GM12878 (cell line): ENCODE results near the gene PLAC9. TPM values are rescaled to one million over a fixed set of nuclear protein-coding genes. Genes with fewer than 3 reads are reported as not detected.

Experiments
- ATAC-seq: fragments of 200-7000 bp; cut with Tn5 transposase; 3 replicates; pipeline ENCODE4 v1.9.1; 2020; ENCODE audit warnings: mild to moderate bottlenecking, moderate library complexity
- BruUV-seq: library from RNA; stranded (reverse); fragments of 400-500 nt; replicated peaks from 2 replicates; lab custom pipeline; 2021; lab: Mats Ljungman, UMichigan
- CTCF ChIA-PET: fragments of 300-600 bp; sonication (Branson Sonifier 250); formaldehyde crosslinking; extraction: SDS; loops from one replicate; lab custom pipeline; 2021; ENCODE audit warnings: inconsistent platforms; lab: Yijun Ruan, JAX
- POLR2A ChIA-PET: fragments of 350-600 bp; formaldehyde crosslinking; extraction: SDS; loops from one replicate; lab custom pipeline; 2021; ENCODE audit warnings: inconsistent platforms; lab: Charles Lee
- RAD21 ChIA-PET: fragments of 300-600 bp; sonication (Branson Sonifier 250); formaldehyde crosslinking; loops from one replicate; lab custom pipeline; 2023; ENCODE audit warnings: antibody characterized with exemption; ENCODE audit not compliant: unreplicated experiment; lab: Charles Lee
- SMC1A ChIA-PET: fragments of 300-600 bp; sonication (Branson Sonifier 250); formaldehyde crosslinking; loops from one replicate; lab custom pipeline; 2023; ENCODE audit not compliant: unreplicated experiment, uncharacterized antibody; lab: Charles Lee
- DNase-seq: peaks from one replicate; pipeline ENCODE4 v3.0.0-alpha.2; 2011; ENCODE audit warnings: low read depth, low spot score
- FAIRE-seq: peaks from 3 replicates; lab custom pipeline; 2011; peaks lifted over from hg19 to GRCh38; lab: Jason Lieb, UNC
- H2AFZ ChIP-seq: 2 replicates; pipeline ENCODE4 v1.6.0; 2011; ENCODE audit warnings: low read depth, low read length, control low read depth; ENCODE audit not compliant: control insufficient read depth
- H3K27ac ChIP-seq: 2 replicates; pipeline ENCODE4 v1.5.1; 2011; ENCODE audit warnings: control low read depth; ENCODE audit not compliant: control insufficient read depth, insufficient read depth
- H3K27me3 ChIP-seq, 2 experiments: replicated peaks in 1 of 2; 2 replicates each; pipeline versions ENCODE4 v1.6.0 to v1.6.1; 2011; ENCODE audit warnings: low read length in 1 of 2; ENCODE audit not compliant: control insufficient read depth in 2 of 2, insufficient read depth in 2 of 2
- H3K36me3 ChIP-seq, 2 experiments: 2 replicates each; pipeline ENCODE4 v1.5.1; 2011; ENCODE audit warnings: low read length in 1 of 2; ENCODE audit not compliant: control insufficient read depth in 2 of 2, insufficient read depth in 2 of 2
- H3K4me1 ChIP-seq: 2 replicates; pipeline ENCODE4 v1.6.1; 2011; ENCODE audit warnings: mild to moderate bottlenecking, low read length, moderate library complexity, mixed read lengths; ENCODE audit not compliant: control insufficient read depth, insufficient read depth
- H3K4me2 ChIP-seq: 2 replicates; pipeline ENCODE4 v1.6.0; 2011; ENCODE audit warnings: control low read depth; ENCODE audit not compliant: control insufficient read depth, insufficient read depth
- H3K4me3 ChIP-seq: fragments of 200-600 bp; sonication (generic); 2 replicates; pipeline ENCODE4 v1.5.1; 2016
- H3K79me2 ChIP-seq: 2 replicates; pipeline ENCODE4 v1.6.0; 2011; ENCODE audit warnings: low read length; ENCODE audit not compliant: control insufficient read depth, insufficient read depth
- H3K9ac ChIP-seq: 2 replicates; pipeline ENCODE4 v1.8.0; 2011; ENCODE audit warnings: low read length, control low read depth, mixed read lengths; ENCODE audit not compliant: control insufficient read depth, insufficient read depth
- H3K9me3 ChIP-seq: replicated peaks from 3 replicates; pipeline ENCODE4 v1.5.1; 2011; ENCODE audit warnings: mild to moderate bottlenecking, low read length; ENCODE audit not compliant: control insufficient read depth, insufficient read depth
- H4K20me1 ChIP-seq: 2 replicates; pipeline ENCODE4 v1.6.0; 2011; ENCODE audit not compliant: control insufficient read depth, insufficient read depth
- SMAD1 ChIP-seq: fragments of 450-650 bp; IDR thresholded peaks from 2 replicates; pipeline ENCODE4 v1.6.1; 2018; ENCODE audit warnings: mild to moderate bottlenecking, low read depth; ENCODE audit not compliant: partially characterized antibody
- WGBS: methylation state at CpG from one replicate; pipeline ENCODE4 v1.1.6; 2016; ENCODE audit warnings: low lambda C conversion rate; ENCODE audit not compliant: insufficient replicate concordance, insufficient coverage; ENCODE audit errors: missing lambda C conversion rate; 5-methylcytosine and 5-hydroxymethylcytosine counted together
- in situ Hi-C: fragments of 300-500 bp; cut with MboI; formaldehyde crosslinking; loops from 9 replicates; pipeline ENCODE4 v1.14.3; 2018; ENCODE audit warnings: mixed read lengths
- intact Hi-C: fragments of 100-400 bp; cut with micrococcal nuclease; formaldehyde crosslinking; loops from one replicate; pipeline ENCODE4 v1.14.2; 2022; ENCODE audit not compliant: unreplicated experiment
- polyA plus RNA-seq, 11 experiments: library from polyadenylated mRNA; depleted of rRNA in 4 of 11; unstranded in 6 of 11; stranded (reverse) in 5 of 11; fragments of >200 nt; fragmentation: Nextera tagmentation in 4 of 11; fragmentation: Illumina TruSeq in 1 of 11; extraction: Ambion mirVana in 4 of 11; extraction: Trizol in 1 of 11; gene quantifications; 1 replicate in 1 of 11; 2 replicates in 10 of 11; pipeline versions ENCODE4 v1.2.1 to v1.2.3, GENCODE V29; 2011 to 2016; ENCODE audit warnings: inconsistent platforms in 2 of 11, missing spikeins in 2 of 11, low read depth in 1 of 11
- total RNA-seq, 4 experiments: library from RNA; depleted of rRNA in 3 of 4; stranded (reverse); fragments of >200 nt in 3 of 4; fragmentation: Illumina TruSeq in 1 of 4; extraction: Trizol in 1 of 4; gene quantifications; 2 replicates each; pipeline versions ENCODE4 v1.2.1 to v1.2.3, GENCODE V29; 2013 to 2021

Gene PLAC9
- total and polyA plus RNA-seq, 10 of the 15 experiments (the other 5 are each of a cell fraction or from before 2014, with no cell fraction given) = not detected

- RAD21 ChIA-PET = no interaction called here
- POLR2A ChIA-PET = interaction anchor here (0.9 to 1.2 kb wide), 2 partner anchors 9 to 13 kb away, joined by 4 read pairs; no protein-coding TSS in a partner anchor
- FAIRE-seq (no peak), DNase-seq (no peak), ATAC-seq (no peak)
- no peak overlapping the region for H3K27ac ChIP-seq
- intact Hi-C loops = no loop called here
- BruUV-seq = no TSS peak
- SMC1A ChIA-PET = interaction anchor here (1.1 kb wide), 1 partner anchor 11 kb away, joined by 3 read pairs; no protein-coding TSS in a partner anchor
- peaks cover 0 to 6% of the 10 kb centered on the region in 2 experiments; a peak in 3 of 4 replicates for H3K36me3 ChIP-seq
- no peaks in the 10 kb centered on the region for H4K20me1 ChIP-seq
- no peak overlapping the region for H3K4me2 ChIP-seq
- in situ Hi-C loops = no loop called here
- peaks cover 53% of the 10 kb centered on the region for H3K79me2 ChIP-seq
- WGBS = 85% methylated on average over 10 of the region's 11 CpGs
- H3K4me3 ChIP-seq = no peak overlapping the region
- H3K27me3 ChIP-seq = no peaks in the 10 kb centered on the region
- H3K9me3 ChIP-seq = peaks cover 4% of the 10 kb centered on the region
- peaks cover 17% of the 10 kb centered on the region for H3K4me1 ChIP-seq
- no peak for TF ChIP-seq SMAD1
- no peak overlapping the region for H3K9ac ChIP-seq
- H2AFZ ChIP-seq = no peak overlapping the region
- CTCF ChIA-PET = interaction anchor here (1.5 kb wide), 1 partner anchor 10 kb away, joined by 6 read pairs; no protein-coding TSS in a partner anchor
Measured at GRCh38 chr10:80194373-80195045, 62.0 kb downstream of the PLAC9 start.

Other genes starting within 250 kb of the PLAC9 start
- gene SFTPD, start 183.6 kb upstream of the PLAC9 start, total RNA-seq (2014; rRNA removed) = not detected in 2 replicates
- not detected in 2 replicates for gene SFTPD, start 183.6 kb upstream of the PLAC9 start, total RNA-seq (2014; rRNA removed; fragmentation: Illumina TruSeq; extraction: Trizol)
- 0.24 and 0.31 TPM in 2 replicates for gene SFTPD, start 183.6 kb upstream of the PLAC9 start, total RNA-seq (2021)
- gene SFTPD, start 183.6 kb upstream of the PLAC9 start, polyA plus RNA-seq (2011; rRNA removed) = not detected in 2 replicates
- gene SFTPD, start 183.6 kb upstream of the PLAC9 start, polyA plus RNA-seq (2014; fragmentation: Illumina TruSeq; extraction: Trizol) = not detected in 2 replicates
- gene SFTPD, start 183.6 kb upstream of the PLAC9 start, polyA plus RNA-seq (2014; fragmentation: Nextera tagmentation; extraction: Ambion mirVana) = not detected
- not detected in 2 replicates for gene SFTPD, start 183.6 kb upstream of the PLAC9 start, polyA plus RNA-seq (2014; rRNA removed)
- not detected for gene SFTPD, start 183.6 kb upstream of the PLAC9 start, polyA plus RNA-seq (2016; fragmentation: Nextera tagmentation; extraction: Ambion mirVana)
- 8.9 and 9.4 TPM in 2 replicates for gene TMEM254, start 54.1 kb upstream of the PLAC9 start, total RNA-seq (2014; rRNA removed)
- gene TMEM254, start 54.1 kb upstream of the PLAC9 start, total RNA-seq (2014; rRNA removed; fragmentation: Illumina TruSeq; extraction: Trizol) = 5.6 and 7.4 TPM in 2 replicates
- gene TMEM254, start 54.1 kb upstream of the PLAC9 start, total RNA-seq (2021) = 6.8 and 8.2 TPM in 2 replicates
- gene TMEM254, start 54.1 kb upstream of the PLAC9 start, polyA plus RNA-seq (2011; rRNA removed) = 29.0 and 34.6 TPM in 2 replicates
- 14.8 and 15.8 TPM in 2 replicates for gene TMEM254, start 54.1 kb upstream of the PLAC9 start, polyA plus RNA-seq (2014; fragmentation: Illumina TruSeq; extraction: Trizol)
- 10 to 100 TPM; 11.5 to 15.5 TPM for gene TMEM254, start 54.1 kb upstream of the PLAC9 start, polyA plus RNA-seq (2014; fragmentation: Nextera tagmentation; extraction: Ambion mirVana)
- gene TMEM254, start 54.1 kb upstream of the PLAC9 start, polyA plus RNA-seq (2014; rRNA removed) = 10.4 and 10.6 TPM in 2 replicates
- 10 to 100 TPM; 17.9 to 19.3 TPM for gene TMEM254, start 54.1 kb upstream of the PLAC9 start, polyA plus RNA-seq (2016; fragmentation: Nextera tagmentation; extraction: Ambion mirVana)
- gene ANXA11, start 72.8 kb downstream of the PLAC9 start, total RNA-seq (2014; rRNA removed) = 53.1 and 64.8 TPM in 2 replicates
- 66.4 and 70.7 TPM in 2 replicates for gene ANXA11, start 72.8 kb downstream of the PLAC9 start, total RNA-seq (2014; rRNA removed; fragmentation: Illumina TruSeq; extraction: Trizol)
- 100 and 104 TPM in 2 replicates for gene ANXA11, start 72.8 kb downstream of the PLAC9 start, total RNA-seq (2021)
- 126 and 129 TPM in 2 replicates for gene ANXA11, start 72.8 kb downstream of the PLAC9 start, polyA plus RNA-seq (2011; rRNA removed)
- gene ANXA11, start 72.8 kb downstream of the PLAC9 start, polyA plus RNA-seq (2014; fragmentation: Illumina TruSeq; extraction: Trizol) = 94.2 and 117 TPM in 2 replicates
- 10 to 100 TPM; 25.0 to 67.7 TPM for gene ANXA11, start 72.8 kb downstream of the PLAC9 start, polyA plus RNA-seq (2014; fragmentation: Nextera tagmentation; extraction: Ambion mirVana)
- 57.0 and 61.4 TPM in 2 replicates for gene ANXA11, start 72.8 kb downstream of the PLAC9 start, polyA plus RNA-seq (2014; rRNA removed)
- 10 to 100 TPM; 73.7 to 80.5 TPM for gene ANXA11, start 72.8 kb downstream of the PLAC9 start, polyA plus RNA-seq (2016; fragmentation: Nextera tagmentation; extraction: Ambion mirVana)
- gene MAT1A, start 156.9 kb downstream of the PLAC9 start, total RNA-seq (2014; rRNA removed) = not detected in 2 replicates
- gene MAT1A, start 156.9 kb downstream of the PLAC9 start, total RNA-seq (2014; rRNA removed; fragmentation: Illumina TruSeq; extraction: Trizol) = not detected in 2 replicates
- gene MAT1A, start 156.9 kb downstream of the PLAC9 start, total RNA-seq (2021) = 0.23 and 0.29 TPM in 2 replicates
- not detected in 2 replicates for gene MAT1A, start 156.9 kb downstream of the PLAC9 start, polyA plus RNA-seq (2011; rRNA removed)
- not detected in 2 replicates for gene MAT1A, start 156.9 kb downstream of the PLAC9 start, polyA plus RNA-seq (2014; fragmentation: Illumina TruSeq; extraction: Trizol)
- not detected for gene MAT1A, start 156.9 kb downstream of the PLAC9 start, polyA plus RNA-seq (2014; fragmentation: Nextera tagmentation; extraction: Ambion mirVana)
- not detected in 2 replicates for gene MAT1A, start 156.9 kb downstream of the PLAC9 start, polyA plus RNA-seq (2014; rRNA removed)
- gene MAT1A, start 156.9 kb downstream of the PLAC9 start, polyA plus RNA-seq (2016; fragmentation: Nextera tagmentation; extraction: Ambion mirVana) = not detected
- not detected in 2 replicates for gene DYDC1, start 224.0 kb downstream of the PLAC9 start, total RNA-seq (2014; rRNA removed)
- not detected in 2 replicates for gene DYDC1, start 224.0 kb downstream of the PLAC9 start, total RNA-seq (2014; rRNA removed; fragmentation: Illumina TruSeq; extraction: Trizol)
- not detected in 2 replicates for gene DYDC1, start 224.0 kb downstream of the PLAC9 start, total RNA-seq (2021)
- not detected in 2 replicates for gene DYDC1, start 224.0 kb downstream of the PLAC9 start, polyA plus RNA-seq (2011; rRNA removed)
- not detected in 2 replicates for gene DYDC1, start 224.0 kb downstream of the PLAC9 start, polyA plus RNA-seq (2014; fragmentation: Illumina TruSeq; extraction: Trizol)
- not detected for gene DYDC1, start 224.0 kb downstream of the PLAC9 start, polyA plus RNA-seq (2014; fragmentation: Nextera tagmentation; extraction: Ambion mirVana)
- gene DYDC1, start 224.0 kb downstream of the PLAC9 start, polyA plus RNA-seq (2014; rRNA removed) = not detected in 2 replicates
- gene DYDC1, start 224.0 kb downstream of the PLAC9 start, polyA plus RNA-seq (2016; fragmentation: Nextera tagmentation; extraction: Ambion mirVana) = not detected
- gene DYDC2, start 224.1 kb downstream of the PLAC9 start, total RNA-seq (2014; rRNA removed) = not detected in 2 replicates
- gene DYDC2, start 224.1 kb downstream of the PLAC9 start, total RNA-seq (2014; rRNA removed; fragmentation: Illumina TruSeq; extraction: Trizol) = not detected in 2 replicates
- not detected in 2 replicates for gene DYDC2, start 224.1 kb downstream of the PLAC9 start, total RNA-seq (2021)
- not detected in 2 replicates for gene DYDC2, start 224.1 kb downstream of the PLAC9 start, polyA plus RNA-seq (2011; rRNA removed)
- not detected in 2 replicates for gene DYDC2, start 224.1 kb downstream of the PLAC9 start, polyA plus RNA-seq (2014; fragmentation: Illumina TruSeq; extraction: Trizol)
- not detected for gene DYDC2, start 224.1 kb downstream of the PLAC9 start, polyA plus RNA-seq (2014; fragmentation: Nextera tagmentation; extraction: Ambion mirVana)
- 0.18 TPM in 1 of 2 replicates, not detected in the other for gene DYDC2, start 224.1 kb downstream of the PLAC9 start, polyA plus RNA-seq (2014; rRNA removed)
- not detected for gene DYDC2, start 224.1 kb downstream of the PLAC9 start, polyA plus RNA-seq (2016; fragmentation: Nextera tagmentation; extraction: Ambion mirVana)